Measurements from ENCODE around the gene FAM217A.
"Not testable (repeated sequence)": the region's sequence is repeated elsewhere in the genome, so short reads cannot be mapped to it uniquely, and the experiment has no call there.

Gene FAM217A

GRCh38 chr6:4114123-4114522, 35.2 kb upstream of the FAM217A start:
- no peak for TF ChIP-seq CTCF (IDR thresholded peaks at IDR 0.05; ENCODE audit: low read depth, low read length)
- no peak overlapping the region for H3K4me3 ChIP-seq (ENCODE audit: low read depth, low read length)

- no peak overlapping the region for H3K4me3 ChIP-seq (ENCODE audit: low read depth, low read length)
- TF ChIP-seq CTCF (IDR thresholded peaks at IDR 0.05; ENCODE audit: low read depth, low read length), result no peak
These were observed 34.7 kb upstream of the FAM217A start for GRCh38 chr6:4113649-4114048.

- TF ChIP-seq CTCF (IDR thresholded peaks at IDR 0.05; ENCODE audit: low read depth, low read length), result no peak
- no peak overlapping the region for H3K4me3 ChIP-seq (ENCODE audit: low read depth, low read length)
These were observed 33.4 kb upstream of the FAM217A start for GRCh38 chr6:4112366-4112765.

GRCh38 chr6:4109363-4109815, 30.5 kb upstream of the FAM217A start:
- H3K4me3 ChIP-seq (ENCODE audit: low read depth, low read length), result not testable (repeated sequence)

- TF ChIP-seq CTCF (IDR thresholded peaks at IDR 0.05; ENCODE audit: low read depth, low read length), result no peak
- no peak overlapping the region for H3K4me3 ChIP-seq (ENCODE audit: low read depth, low read length)
These were observed 29.7 kb upstream of the FAM217A start for GRCh38 chr6:4108561-4109093.

- TF ChIP-seq CTCF (IDR thresholded peaks at IDR 0.05; ENCODE audit: low read depth, low read length), result no peak
- no peak overlapping the region for H3K4me3 ChIP-seq (ENCODE audit: low read depth, low read length)
These were observed 28.9 kb upstream of the FAM217A start for GRCh38 chr6:4107873-4108272.

GRCh38 chr6:4105980-4106536, 27.1 kb upstream of the FAM217A start:
- no peak overlapping the region for H3K4me3 ChIP-seq (ENCODE audit: low read depth, low read length)
- TF ChIP-seq CTCF (IDR thresholded peaks at IDR 0.05; ENCODE audit: low read depth, low read length), result no peak

GRCh38 chr6:4103929-4104328, 25.0 kb upstream of the FAM217A start:
- H3K4me3 ChIP-seq (ENCODE audit: low read depth, low read length), result no peak overlapping the region
- no peak for TF ChIP-seq CTCF (IDR thresholded peaks at IDR 0.05; ENCODE audit: low read depth, low read length)
